SK-N-SH (cell line): ENCODE results near the gene VASH2. TPM values are rescaled to one million over a fixed set of nuclear protein-coding genes. Genes with fewer than 3 reads are reported as not detected.

Experiments used
- CTCF ChIA-PET: fragments of 300-600, 350-600 bp; formaldehyde crosslinking; extraction: SDS; loops from one replicate; lab custom pipeline; 2021; lab: Yijun Ruan, JAX
- POLR2A ChIA-PET: fragments of 350-600 bp; sonication (Branson Sonifier 250); formaldehyde crosslinking; extraction: SDS; loops from one replicate; lab custom pipeline; 2020; ENCODE audit warnings: antibody characterized with exemption, inconsistent platforms; lab: Yijun Ruan, JAX
- DNase-seq: peaks from one replicate; pipeline ENCODE4 v3.0.0; 2012
- H2AFZ ChIP-seq: fragments of 200-600 bp; sonication (generic); 2 replicates; pipeline ENCODE4 v1.8.1; 2016; ENCODE audit warnings: antibody characterized with exemption, mild to moderate bottlenecking, low read depth
- H3F3A ChIP-seq: fragments of 200-600 bp; sonication (generic); replicated peaks from 2 replicates; pipeline ENCODE3; 2016; ENCODE audit warnings: antibody characterized with exemption, mild to moderate bottlenecking; ENCODE audit not compliant: insufficient read depth
- H3K27ac ChIP-seq, 2 experiments: fragments of 200-500 bp in 1 of 2; fragments of 200-600 bp in 1 of 2; sonication (Bioruptor generic) in 1 of 2; sonication (generic), shearing (Covaris generic) in 1 of 2; 2 replicates each; pipeline versions ENCODE4 v1.5.1 to v1.6.1; 2014 to 2016; ENCODE audit warnings: low read depth in 2 of 2, inconsistent platforms in 1 of 2, low read length in 1 of 2, mild to moderate bottlenecking in 1 of 2, mixed read lengths in 1 of 2
- H3K27me3 ChIP-seq: fragments of 200-600 bp; sonication (generic), shearing (Covaris generic); 2 replicates; pipeline ENCODE4 v1.6.1; 2016; ENCODE audit warnings: mixed run types; ENCODE audit not compliant: insufficient read depth
- H3K36me3 ChIP-seq, 2 experiments: fragments of 200-500 bp in 1 of 2; fragments of 200-600 bp in 1 of 2; sonication (Bioruptor generic) in 1 of 2; sonication (generic) in 1 of 2; replicated peaks in 1 of 2; 2 replicates each; pipeline versions ENCODE3 to v1.5.1; 2014 to 2016; ENCODE audit warnings: low read length in 1 of 2, mild to moderate bottlenecking in 1 of 2; ENCODE audit not compliant: insufficient read depth in 2 of 2, control insufficient read depth in 1 of 2
- H3K4me1 ChIP-seq, 2 experiments: fragments of 200-500 bp in 1 of 2; fragments of 200-600 bp in 1 of 2; sonication (Bioruptor generic) in 1 of 2; sonication (generic), shearing (Covaris generic) in 1 of 2; 2 replicates each; pipeline versions ENCODE4 v1.5.1 to v1.6.1; 2014 to 2016; ENCODE audit warnings: low read depth in 1 of 2, low read length in 1 of 2, mixed run types in 1 of 2; ENCODE audit not compliant: insufficient read depth in 2 of 2, control insufficient read depth in 1 of 2
- H3K4me2 ChIP-seq: fragments of 200-600 bp; sonication (generic), shearing (Covaris generic); 2 replicates; pipeline ENCODE4 v1.6.1; 2017; ENCODE audit warnings: mixed run types
- H3K4me3 ChIP-seq, 2 experiments: fragments of 200-500 bp in 1 of 2; fragments of 200-600 bp in 1 of 2; sonication (Bioruptor generic) in 1 of 2; sonication (generic), shearing (Covaris generic) in 1 of 2; 2 replicates each; pipeline versions ENCODE4 v1.5.1 to v1.8.1; 2014 to 2016; ENCODE audit warnings: low read depth in 2 of 2, inconsistent platforms in 1 of 2, low read length in 1 of 2, mild to moderate bottlenecking in 1 of 2, mixed read lengths in 1 of 2, moderate library complexity in 1 of 2
- H3K79me2 ChIP-seq: fragments of 200-600 bp; sonication (generic); 2 replicates; pipeline ENCODE4 v1.8.1; 2017; ENCODE audit warnings: mild to moderate bottlenecking; ENCODE audit not compliant: insufficient read depth
- H3K9ac ChIP-seq: fragments of 200-600 bp; sonication (generic); 2 replicates; pipeline ENCODE4 v1.6.1; 2017; ENCODE audit warnings: mixed run types
- H3K9me2 ChIP-seq: fragments of 200-600 bp; sonication (generic); 2 replicates; pipeline ENCODE4 v1.6.1; 2017; ENCODE audit warnings: mixed run types
- H3K9me3 ChIP-seq: fragments of 200-600 bp; sonication (generic); 2 replicates; pipeline ENCODE4 v1.6.1; 2017; ENCODE audit warnings: mixed run types, mild to moderate bottlenecking, moderate library complexity
- H4K20me1 ChIP-seq: fragments of 200-600 bp; sonication (generic); 2 replicates; pipeline ENCODE4 v1.6.1; 2017; ENCODE audit warnings: mild to moderate bottlenecking, mixed run types; ENCODE audit not compliant: insufficient read depth
- CHD2 ChIP-seq: fragments of 150-350 bp; IDR thresholded peaks from 2 replicates; pipeline ENCODE4 v1.6.1; 2018; ENCODE audit warnings: low read length; ENCODE audit not compliant: partially characterized antibody
- ELF1 ChIP-seq: IDR thresholded peaks from 2 replicates; pipeline ENCODE4 v1.4.0; 2012
- EP300 ChIP-seq, 2 experiments: IDR thresholded peaks; 2 replicates each; pipeline versions ENCODE4 v1.4.0 to v1.6.1; 2012; ENCODE audit warnings: borderline replicate concordance in 1 of 2, low read depth in 1 of 2, low read length in 1 of 2
- FOSL2 ChIP-seq: IDR thresholded peaks from 2 replicates; pipeline ENCODE4 v1.4.0; 2012; ENCODE audit warnings: low read depth, mild to moderate bottlenecking, moderate library complexity, borderline replicate concordance
- GATA2 ChIP-seq: sonication (generic); formaldehyde crosslinking; IDR thresholded peaks from 2 replicates; pipeline ENCODE4 v1.5.0; 2020; ENCODE audit warnings: mild to moderate bottlenecking, missing genetic modification reagents
- IRF3 ChIP-seq: fragments of 150-350 bp; IDR thresholded peaks from 2 replicates; pipeline ENCODE4 v1.6.1; 2016; ENCODE audit warnings: mild to moderate bottlenecking, low read depth, low read length
- JUND ChIP-seq: IDR thresholded peaks from 2 replicates; pipeline ENCODE4 v1.4.0; 2012
- MXI1 ChIP-seq: IDR thresholded peaks from 2 replicates; pipeline ENCODE4 v1.6.1; 2012; ENCODE audit warnings: mild to moderate bottlenecking, low read depth, low read length, improper control_type of control experiment
- RAD21 ChIP-seq: IDR thresholded peaks from 2 replicates; pipeline ENCODE4 v1.6.1; 2012; ENCODE audit warnings: mild to moderate bottlenecking, low read length
- RCOR1 ChIP-seq: fragments of 150-350 bp; IDR thresholded peaks from 2 replicates; pipeline ENCODE4 v1.6.1; 2017; ENCODE audit warnings: antibody characterized with exemption, low read length
- SIN3A ChIP-seq: IDR thresholded peaks from 2 replicates; pipeline ENCODE4 v1.6.1; 2012; ENCODE audit warnings: low read depth, mild to moderate bottlenecking, low read length, moderate library complexity, borderline replicate concordance
- TAF1 ChIP-seq: IDR thresholded peaks from 2 replicates; pipeline ENCODE4 v1.6.1; 2012; ENCODE audit warnings: low read depth, mild to moderate bottlenecking, low read length, moderate library complexity, borderline replicate concordance
- WGBS: methylation state at CpG from one replicate; pipeline ENCODE4 v1.1.6; 2017; ENCODE audit warnings: low lambda C conversion rate; 5-methylcytosine and 5-hydroxymethylcytosine counted together
- polyA plus RNA-seq, 3 experiments: library from polyadenylated mRNA; depleted of rRNA; stranded (reverse); fragments of >200 nt; gene quantifications; 2 replicates each; pipeline ENCODE4 v1.2.3, GENCODE V29; 2012
- TF ChIP-seq, protein P1 (sequence below): IDR thresholded peaks from 2 replicates; pipeline ENCODE4 v1.4.0; 2012; ENCODE audit warnings: low read depth
- TF ChIP-seq, protein P2 (sequence below): IDR thresholded peaks from 2 replicates; pipeline ENCODE4 v1.6.1; 2012; ENCODE audit warnings: mild to moderate bottlenecking, low read depth, low read length, moderate library complexity

Gene VASH2
- polyA plus RNA-seq, 1 of the 3 experiments (the other 2 are of a cell fraction), result 0.41 TPM

DNA sequence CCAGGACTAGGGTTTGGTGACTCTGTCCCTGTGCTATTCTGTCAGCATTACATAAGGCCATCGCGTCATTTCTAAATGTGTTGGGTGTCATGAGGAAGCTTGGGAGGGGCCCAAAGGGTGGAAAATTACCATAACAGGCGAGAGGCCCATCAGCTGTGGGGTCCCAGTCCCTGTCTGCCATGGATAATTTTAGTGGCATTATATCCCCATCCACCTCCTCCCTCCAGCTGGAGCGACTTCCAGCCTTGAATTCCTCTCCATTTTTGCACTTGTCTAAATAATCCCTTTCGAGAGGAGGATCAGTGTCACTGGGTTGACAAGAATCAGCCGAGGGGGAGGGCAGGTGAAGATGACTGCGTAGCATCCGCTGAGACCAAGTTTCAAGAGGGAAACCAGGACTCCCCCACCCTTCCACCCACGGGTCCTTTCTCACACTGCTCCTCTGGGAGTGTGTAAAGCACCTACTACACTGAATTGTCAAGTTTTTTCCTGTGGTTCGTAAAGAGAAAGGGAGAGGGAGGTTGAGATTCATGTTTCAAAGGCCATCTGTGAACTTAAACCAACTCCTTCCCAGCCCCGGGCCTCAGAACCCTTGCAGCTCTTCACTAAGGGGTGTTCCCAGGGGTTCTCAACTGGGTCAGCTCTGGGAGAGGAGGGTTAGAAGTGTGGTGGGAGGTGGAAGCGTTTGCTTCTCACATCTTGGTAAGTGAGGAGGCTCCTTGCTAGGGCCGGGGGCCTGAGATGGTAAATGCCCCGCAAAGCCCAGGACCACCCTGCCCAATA, 29.2 kb downstream of the VASH2 start:
- TF ChIP-seq FOSL2 (no peak), RCOR1 (no peak), MXI1 (no peak), EP300 (IDR thresholded peaks at IDR 0.05; ENCODE audit: borderline replicate concordance in 1 of 2, low read depth in 1 of 2, low read length in 1 of 2) (no peak), ELF1 (no peak), GATA2 (CRISPR knock-in tag) (no peak), SIN3A (no peak), CHD2 (no peak), IRF3 (no peak), JUND (no peak), TAF1 (no peak), RAD21 (no peak)
- TF ChIP-seq, protein P1, sequence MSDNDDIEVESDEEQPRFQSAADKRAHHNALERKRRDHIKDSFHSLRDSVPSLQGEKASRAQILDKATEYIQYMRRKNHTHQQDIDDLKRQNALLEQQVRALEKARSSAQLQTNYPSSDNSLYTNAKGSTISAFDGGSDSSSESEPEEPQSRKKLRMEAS, result no peak
- TF ChIP-seq, protein P2, sequence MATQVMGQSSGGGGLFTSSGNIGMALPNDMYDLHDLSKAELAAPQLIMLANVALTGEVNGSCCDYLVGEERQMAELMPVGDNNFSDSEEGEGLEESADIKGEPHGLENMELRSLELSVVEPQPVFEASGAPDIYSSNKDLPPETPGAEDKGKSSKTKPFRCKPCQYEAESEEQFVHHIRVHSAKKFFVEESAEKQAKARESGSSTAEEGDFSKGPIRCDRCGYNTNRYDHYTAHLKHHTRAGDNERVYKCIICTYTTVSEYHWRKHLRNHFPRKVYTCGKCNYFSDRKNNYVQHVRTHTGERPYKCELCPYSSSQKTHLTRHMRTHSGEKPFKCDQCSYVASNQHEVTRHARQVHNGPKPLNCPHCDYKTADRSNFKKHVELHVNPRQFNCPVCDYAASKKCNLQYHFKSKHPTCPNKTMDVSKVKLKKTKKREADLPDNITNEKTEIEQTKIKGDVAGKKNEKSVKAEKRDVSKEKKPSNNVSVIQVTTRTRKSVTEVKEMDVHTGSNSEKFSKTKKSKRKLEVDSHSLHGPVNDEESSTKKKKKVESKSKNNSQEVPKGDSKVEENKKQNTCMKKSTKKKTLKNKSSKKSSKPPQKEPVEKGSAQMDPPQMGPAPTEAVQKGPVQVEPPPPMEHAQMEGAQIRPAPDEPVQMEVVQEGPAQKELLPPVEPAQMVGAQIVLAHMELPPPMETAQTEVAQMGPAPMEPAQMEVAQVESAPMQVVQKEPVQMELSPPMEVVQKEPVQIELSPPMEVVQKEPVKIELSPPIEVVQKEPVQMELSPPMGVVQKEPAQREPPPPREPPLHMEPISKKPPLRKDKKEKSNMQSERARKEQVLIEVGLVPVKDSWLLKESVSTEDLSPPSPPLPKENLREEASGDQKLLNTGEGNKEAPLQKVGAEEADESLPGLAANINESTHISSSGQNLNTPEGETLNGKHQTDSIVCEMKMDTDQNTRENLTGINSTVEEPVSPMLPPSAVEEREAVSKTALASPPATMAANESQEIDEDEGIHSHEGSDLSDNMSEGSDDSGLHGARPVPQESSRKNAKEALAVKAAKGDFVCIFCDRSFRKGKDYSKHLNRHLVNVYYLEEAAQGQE, result no peak

More for the DNA sequence above, 29.2 kb downstream of the VASH2 start:
- H3K4me3 ChIP-seq, result no peak overlapping the region
- WGBS, result 87% methylated on average over 13 of the region's 14 CpGs
- H3K4me2 ChIP-seq, result no peak overlapping the region
- H2AFZ ChIP-seq, result no peak overlapping the region
- no peaks in the 10 kb centered on the region for H3K36me3 ChIP-seq
- H3K79me2 ChIP-seq, result no peaks in the 10 kb centered on the region
- no peak for DNase-seq
- no peak overlapping the region for H3K9ac ChIP-seq
- H3K27ac ChIP-seq, result no peak overlapping the region
- H3K9me2 ChIP-seq, result no peaks in the 10 kb centered on the region
- H4K20me1 ChIP-seq, result no peaks in the 10 kb centered on the region
- peaks cover 0 to 4% of the 10 kb centered on the region in 2 experiments; a peak in 1 of 4 replicates for H3K4me1 ChIP-seq
- CTCF ChIA-PET, result interaction anchor here (0.6 to 1.4 kb wide), 2 partner anchors 16 to 370 kb away, joined by 3 to 6 read pairs; no protein-coding TSS in a partner anchor
- no peaks in the 10 kb centered on the region for H3F3A ChIP-seq
- H3K27me3 ChIP-seq, result no peaks in the 10 kb centered on the region
- no peaks in the 10 kb centered on the region for H3K9me3 ChIP-seq
- POLR2A ChIA-PET, result no interaction called here
